Liver (tissue), 9 donors: Measurements from ENCODE around the gene PHYKPL. TPM values are rescaled to one million over a fixed set of nuclear protein-coding genes. Genes with fewer than 3 reads are reported as not detected.

Experiments used
- DNase-seq: peaks from one replicate; pipeline ENCODE4 v3.0.0-alpha.2; 2017; ENCODE audit warnings: low spot score
- H3K27ac ChIP-seq, 2 donors: one replicate each; pipeline ENCODE4 v1.7.0; 2013; ENCODE audit warnings: inconsistent platforms in 2 of 2, low read length in 2 of 2, control low read depth in 1 of 2, low read depth in 1 of 2, mild to moderate bottlenecking in 1 of 2
- H3K27me3 ChIP-seq, 4 donors: one replicate each; pipeline versions ENCODE4 v1.6.1 to v1.7.0; 2013; ENCODE audit warnings: low read length in 3 of 4, inconsistent platforms in 1 of 4, mild to moderate bottlenecking in 1 of 4, moderate library complexity in 1 of 4; ENCODE audit not compliant: control insufficient read depth in 4 of 4, insufficient read depth in 4 of 4
- H3K36me3 ChIP-seq, 4 donors: one replicate each; pipeline versions ENCODE4 v1.6.1 to v1.7.0; 2013; ENCODE audit warnings: low read length in 3 of 4, mild to moderate bottlenecking in 3 of 4, low read depth in 1 of 4, moderate library complexity in 1 of 4; ENCODE audit not compliant: control insufficient read depth in 4 of 4, insufficient read depth in 3 of 4
- H3K4me1 ChIP-seq, 4 donors: one replicate each; pipeline versions ENCODE4 v1.6.1 to v1.7.0; 2013; ENCODE audit warnings: low read length in 3 of 4, mild to moderate bottlenecking in 3 of 4, moderate library complexity in 1 of 4; ENCODE audit not compliant: control insufficient read depth in 4 of 4, insufficient read depth in 4 of 4
- H3K4me3 ChIP-seq, 3 donors: one replicate each; pipeline versions ENCODE4 v1.6.1 to v1.7.0; 2013; ENCODE audit warnings: low read length in 3 of 3, control low read depth in 1 of 3, low read depth in 1 of 3, mild to moderate bottlenecking in 1 of 3
- H3K9ac ChIP-seq, 2 donors: one replicate each; pipeline ENCODE4 v1.7.0; 2013; ENCODE audit warnings: low read length in 2 of 2, mild to moderate bottlenecking in 2 of 2, moderate library complexity in 2 of 2, control low read depth in 1 of 2, low read depth in 1 of 2
- H3K9me3 ChIP-seq, 4 donors: one replicate each; pipeline versions ENCODE4 v1.6.1 to v1.7.0; 2013; ENCODE audit warnings: low read length in 3 of 4; ENCODE audit not compliant: control insufficient read depth in 4 of 4
- ATF3 ChIP-seq: IDR thresholded peaks from 2 replicates; pipeline ENCODE4 v1.6.1; 2016; ENCODE audit warnings: antibody characterized with exemption
- CTCF ChIP-seq: fragments of 150-350 bp; IDR thresholded peaks from 2 replicates; pipeline ENCODE4 v1.5.1; 2017; ENCODE audit warnings: improper control_type of control experiment, low read depth, low read length; ENCODE audit not compliant: missing input control
- EGR1 ChIP-seq, 2 donors: IDR thresholded peaks; 2 replicates each; pipeline ENCODE4 v1.6.1; 2016 to 2018; ENCODE audit warnings: antibody characterized with exemption in 2 of 2, low read depth in 2 of 2
- FOXA1 ChIP-seq: IDR thresholded peaks from 2 replicates; pipeline ENCODE4 v1.6.1; 2016; ENCODE audit warnings: antibody characterized with exemption
- FOXA2 ChIP-seq: IDR thresholded peaks from 2 replicates; pipeline ENCODE4 v1.6.1; 2016; ENCODE audit warnings: antibody characterized with exemption
- HNF4A ChIP-seq, 2 donors: conservative IDR thresholded peaks; 2 replicates each; pipeline ENCODE4 v1.6.1; 2016; ENCODE audit warnings: antibody characterized with exemption in 2 of 2, mild to moderate bottlenecking in 2 of 2
- HNF4G ChIP-seq: IDR thresholded peaks from 2 replicates; pipeline ENCODE4 v1.6.1; 2016; ENCODE audit warnings: antibody characterized with exemption
- JUND ChIP-seq, 2 donors: IDR thresholded peaks; 2 replicates each; pipeline ENCODE4 v1.6.1; 2016; ENCODE audit warnings: antibody characterized with exemption in 2 of 2
- MAX ChIP-seq: IDR thresholded peaks from 2 replicates; pipeline ENCODE4 v1.6.1; 2016; ENCODE audit warnings: antibody characterized with exemption
- RAD21 ChIP-seq, 2 donors: IDR thresholded peaks; 2 replicates each; pipeline ENCODE4 v1.6.1; 2016; ENCODE audit warnings: antibody characterized with exemption in 2 of 2, mild to moderate bottlenecking in 2 of 2
- REST ChIP-seq: IDR thresholded peaks from 2 replicates; pipeline ENCODE4 v1.6.1; 2016; ENCODE audit warnings: antibody characterized with exemption, mild to moderate bottlenecking
- TAF1 ChIP-seq: conservative IDR thresholded peaks from 2 replicates; pipeline ENCODE4 v1.6.1; 2016; ENCODE audit warnings: antibody characterized with exemption, mild to moderate bottlenecking
- YY1 ChIP-seq: IDR thresholded peaks from 2 replicates; pipeline ENCODE4 v1.6.1; 2016; ENCODE audit warnings: antibody characterized with exemption, mild to moderate bottlenecking
- ZBTB33 ChIP-seq: IDR thresholded peaks from 2 replicates; pipeline ENCODE4 v1.6.1; 2016; ENCODE audit warnings: antibody characterized with exemption
- WGBS: extraction: QIAGEN DNeasy Blood & Tissue Kit; methylation state at CpG from one replicate; pipeline ENCODE4 v1.1.7; 2013; 5-methylcytosine and 5-hydroxymethylcytosine counted together
- polyA plus RNA-seq, 2 donors: library from polyadenylated mRNA; stranded (reverse) in 1 of 2; unstranded in 1 of 2; fragments of 200-250 nt in 1 of 2; fragments of >200 nt in 1 of 2; fragmentation: Nextera tagmentation in 1 of 2; extraction: Ambion mirVana in 1 of 2; gene quantifications; one replicate each; pipeline versions ENCODE4 v1.2.1 to v1.2.3, GENCODE V29; 2013 to 2015
- total RNA-seq, 2 donors: library from RNA; depleted of rRNA; stranded (reverse); fragments of >200 nt; gene quantifications; one replicate each; pipeline ENCODE4 v1.2.3, GENCODE V29; 2014
- donor health status: healthy.
- donor health status: healthy.
- donor health status: healthy.
- donor health status: healthy.
- donor health status: healthy.

The PHYKPL gene
- total and polyA plus RNA-seq, 4 donors, result 25.6 to 103 (median 45.0) TPM

GRCh38 chr5:178232920-178233429 lies 373 bp upstream of the PHYKPL start:
- peaks cover 0 to 18% (median 10%) of the 10 kb centered on the region in 4 donors for H3K36me3 ChIP-seq
- TF ChIP-seq ZBTB33 (no peak), FOXA1 (no peak), FOXA2 (no peak), HNF4G (no peak), ATF3 (no peak), CTCF (no peak), JUND (IDR thresholded peaks at IDR 0.05) (no peak), EGR1 (IDR thresholded peaks at IDR 0.05; ENCODE audit: low read depth in 2 of 2) (no peak), REST (no peak), TAF1 (no peak), YY1 (no peak), MAX (no peak), HNF4A (conservative IDR thresholded peaks at IDR 0.05) (no peak), RAD21 (IDR thresholded peaks at IDR 0.05) (no peak)
- H3K9me3 ChIP-seq, result no peaks in the 10 kb centered on the region
- H3K27me3 ChIP-seq, result no peaks in the 10 kb centered on the region
- WGBS, result 71% methylated on average over 11 of the region's 11 CpGs
- H3K4me3 ChIP-seq, result peak overlapping the region in 2 of 3 donors; percentile 15 to 80
- H3K4me1 ChIP-seq, result peaks cover 32 to 71% (median 51%) of the 10 kb centered on the region in 4 donors
- peak overlapping the region; percentile 96 to 99 for H3K27ac ChIP-seq
- DNase-seq, result no peak
- H3K9ac ChIP-seq, result peak overlapping the region in 1 of 2 donors; percentile 51

GRCh38 chr5:178231539-178232123 lies 971 bp downstream of the PHYKPL start:
- H3K4me3 ChIP-seq, result peak overlapping the region; percentile 78 to 81 (median 80)
- WGBS, result 17% methylated on average over 21 of the region's 21 CpGs
- peaks cover 26 to 66% (median 42%) of the 10 kb centered on the region in 4 donors for H3K4me1 ChIP-seq
- no peaks in the 10 kb centered on the region for H3K27me3 ChIP-seq
- H3K9me3 ChIP-seq, result no peaks in the 10 kb centered on the region
- TF ChIP-seq RAD21 (IDR thresholded peaks at IDR 0.05), result no peak
- H3K27ac ChIP-seq, result peak overlapping the region; percentile 96 to 99
- peak overlapping the region; percentile 87 to 99 for H3K9ac ChIP-seq
- no peak for DNase-seq
- H3K36me3 ChIP-seq, result peaks cover 2 to 25% (median 19%) of the 10 kb centered on the region in 4 donors
